ENCODE data around the gene LBHD1.
"Not testable (repeated sequence)": the region's sequence is repeated elsewhere in the genome, so short reads cannot be mapped to it uniquely, and the experiment has no call there.

LBHD1 gene

DNA sequence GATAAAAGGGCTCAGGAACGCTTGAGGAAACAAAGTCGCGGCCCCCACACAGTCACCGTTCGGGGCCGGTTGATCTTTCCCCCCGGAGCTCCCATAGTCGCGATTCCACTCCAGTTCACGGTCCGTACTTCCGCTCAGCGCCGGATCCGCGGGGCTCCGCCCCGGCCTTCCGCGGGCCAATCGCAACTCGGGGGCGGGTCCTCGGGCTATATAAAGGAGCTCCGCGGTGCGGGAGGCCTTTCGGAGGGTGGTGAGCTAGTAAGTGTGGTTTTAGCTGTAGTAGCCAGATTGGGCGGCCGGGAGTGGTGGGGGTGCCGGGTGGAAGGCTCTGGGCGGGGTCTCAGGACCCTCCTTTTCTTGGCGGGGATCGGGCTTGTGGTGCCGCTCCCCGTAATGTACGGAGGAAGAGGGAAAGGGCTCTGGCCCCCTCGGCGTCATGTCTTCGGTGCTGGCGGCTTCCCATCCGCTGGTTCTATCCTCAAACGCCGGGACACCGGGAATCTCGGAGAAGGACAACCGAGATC lies 6.9 kb downstream of the LBHD1 start, which contains the start of the genes C11orf98 and CSKMT:
Gene C11orf98, minus strand, starts transcription at position 136 of the 524 bp plus-strand sequence. Its CDS starts 41 bp downstream, at position 95.
Gene CSKMT, plus strand, starts transcription at position 238 of the 524 bp plus-strand sequence. CDS start 568 bp downstream, outside the sequence.
- no peaks in the 10 kb centered on the region for H3K9me3 ChIP-seq
- TF ChIP-seq, protein P1, sequence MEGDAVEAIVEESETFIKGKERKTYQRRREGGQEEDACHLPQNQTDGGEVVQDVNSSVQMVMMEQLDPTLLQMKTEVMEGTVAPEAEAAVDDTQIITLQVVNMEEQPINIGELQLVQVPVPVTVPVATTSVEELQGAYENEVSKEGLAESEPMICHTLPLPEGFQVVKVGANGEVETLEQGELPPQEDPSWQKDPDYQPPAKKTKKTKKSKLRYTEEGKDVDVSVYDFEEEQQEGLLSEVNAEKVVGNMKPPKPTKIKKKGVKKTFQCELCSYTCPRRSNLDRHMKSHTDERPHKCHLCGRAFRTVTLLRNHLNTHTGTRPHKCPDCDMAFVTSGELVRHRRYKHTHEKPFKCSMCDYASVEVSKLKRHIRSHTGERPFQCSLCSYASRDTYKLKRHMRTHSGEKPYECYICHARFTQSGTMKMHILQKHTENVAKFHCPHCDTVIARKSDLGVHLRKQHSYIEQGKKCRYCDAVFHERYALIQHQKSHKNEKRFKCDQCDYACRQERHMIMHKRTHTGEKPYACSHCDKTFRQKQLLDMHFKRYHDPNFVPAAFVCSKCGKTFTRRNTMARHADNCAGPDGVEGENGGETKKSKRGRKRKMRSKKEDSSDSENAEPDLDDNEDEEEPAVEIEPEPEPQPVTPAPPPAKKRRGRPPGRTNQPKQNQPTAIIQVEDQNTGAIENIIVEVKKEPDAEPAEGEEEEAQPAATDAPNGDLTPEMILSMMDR (IDR thresholded peaks at IDR 0.05) = no peak
- H3K27ac ChIP-seq = peak within 1 kb of the TSS; percentile 90
- no peaks in the 10 kb centered on the region for H3K27me3 ChIP-seq
- H3K4me3 ChIP-seq (ENCODE audit: low read depth in 1 of 2, low read length in 1 of 2) = peak within 1 kb of the TSS; percentile 76 to 96
- peaks cover 14% of the 10 kb centered on the region for H3K36me3 ChIP-seq
- peaks cover 22 to 25% of the 10 kb centered on the region in 2 experiments for H3K4me1 ChIP-seq (ENCODE audit: control insufficient read depth in 1 of 2, insufficient read depth in 1 of 2, low read depth in 1 of 2, low read length in 1 of 2)

- Histone ChIP-seq H3K9me3 (no peaks in the 10 kb centered on the region), H3K27me3 (no peaks in the 10 kb centered on the region), H3K4me3 (ENCODE audit: low read depth in 1 of 2, low read length in 1 of 2) (peak overlapping the region; percentile 76 to 96), H3K27ac (peak overlapping the region; percentile 90), H3K36me3 (peaks cover 14% of the 10 kb centered on the region), H3K4me1 (ENCODE audit: control insufficient read depth in 1 of 2, insufficient read depth in 1 of 2, low read depth in 1 of 2, low read length in 1 of 2) (peaks cover 22 to 25% of the 10 kb centered on the region in 2 experiments)
- TF ChIP-seq, protein P1 (IDR thresholded peaks at IDR 0.05) = no peak
These were observed 7.5 kb downstream of the LBHD1 start for GRCh38 chr11:62664405-62665074.

DNA sequence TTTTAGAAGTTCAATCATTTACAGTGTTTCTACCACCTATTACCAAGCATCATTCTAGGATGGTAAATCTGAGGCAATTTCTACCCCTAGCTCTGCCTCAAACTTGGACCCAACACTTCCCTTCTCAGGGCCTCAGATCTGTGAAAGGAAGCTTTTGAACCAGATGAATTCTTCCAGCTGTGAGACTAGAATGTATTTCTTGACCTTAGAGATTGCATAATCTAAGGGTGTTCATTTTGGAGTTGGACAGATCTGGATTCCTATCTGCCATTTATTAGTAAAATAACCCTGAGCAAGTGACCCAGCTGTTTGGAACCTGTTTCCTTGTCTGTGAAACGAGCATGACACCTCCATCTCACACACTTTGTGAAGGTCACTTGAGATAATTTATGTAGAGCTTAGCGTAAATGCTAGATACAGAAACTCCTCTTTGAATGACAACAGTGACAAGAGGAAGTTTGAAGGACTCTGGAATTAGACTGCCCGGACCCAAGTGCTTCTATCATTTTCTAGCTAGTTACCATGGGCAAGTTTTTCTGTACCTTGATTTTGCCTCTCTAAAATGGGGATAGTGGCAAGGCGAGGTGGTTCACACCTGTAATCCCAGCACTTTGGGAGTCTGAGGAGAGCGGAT lies 15.2 kb downstream of the LBHD1 start:
- Histone ChIP-seq H3K27ac (no peak overlapping the region), H3K4me1 (ENCODE audit: control insufficient read depth in 1 of 2, insufficient read depth in 1 of 2, low read depth in 1 of 2, low read length in 1 of 2) (peaks cover 9 to 19% of the 10 kb centered on the region in 2 experiments), H3K27me3 (no peaks in the 10 kb centered on the region), H3K4me3 (ENCODE audit: low read depth in 1 of 2, low read length in 1 of 2) (no peak overlapping the region), H3K36me3 (no peaks in the 10 kb centered on the region), H3K9me3 (no peaks in the 10 kb centered on the region)
- TF ChIP-seq, protein P1 (IDR thresholded peaks at IDR 0.05) = no peak

GRCh38 chr11:62654297-62654696 lies 17.8 kb downstream of the LBHD1 start:
- Histone ChIP-seq H3K27ac (no peak overlapping the region), H3K27me3 (no peaks in the 10 kb centered on the region), H3K9me3 (no peaks in the 10 kb centered on the region), H3K36me3 (peaks cover 6% of the 10 kb centered on the region), H3K4me3 (ENCODE audit: low read depth in 1 of 2, low read length in 1 of 2) (peak overlapping the region in 1 of 2 experiments; percentile 94), H3K4me1 (ENCODE audit: control insufficient read depth in 1 of 2, insufficient read depth in 1 of 2, low read depth in 1 of 2, low read length in 1 of 2) (peaks cover 9 to 22% of the 10 kb centered on the region in 2 experiments)
- TF ChIP-seq, protein P1 (IDR thresholded peaks at IDR 0.05) = no peak

- TF ChIP-seq, protein P1 (IDR thresholded peaks at IDR 0.05) = no peak
- Histone ChIP-seq H3K36me3 (peaks cover 18% of the 10 kb centered on the region), H3K4me1 (ENCODE audit: control insufficient read depth in 1 of 2, insufficient read depth in 1 of 2, low read depth in 1 of 2, low read length in 1 of 2) (peaks cover 9 to 22% of the 10 kb centered on the region in 2 experiments), H3K27ac (peak overlapping the region; percentile 88), H3K9me3 (no peaks in the 10 kb centered on the region), H3K27me3 (no peaks in the 10 kb centered on the region), H3K4me3 (ENCODE audit: low read depth in 1 of 2, low read length in 1 of 2) (peak overlapping the region; percentile 90 to 94)
These were observed 19.7 kb downstream of the LBHD1 start for GRCh38 chr11:62652161-62653006.

DNA sequence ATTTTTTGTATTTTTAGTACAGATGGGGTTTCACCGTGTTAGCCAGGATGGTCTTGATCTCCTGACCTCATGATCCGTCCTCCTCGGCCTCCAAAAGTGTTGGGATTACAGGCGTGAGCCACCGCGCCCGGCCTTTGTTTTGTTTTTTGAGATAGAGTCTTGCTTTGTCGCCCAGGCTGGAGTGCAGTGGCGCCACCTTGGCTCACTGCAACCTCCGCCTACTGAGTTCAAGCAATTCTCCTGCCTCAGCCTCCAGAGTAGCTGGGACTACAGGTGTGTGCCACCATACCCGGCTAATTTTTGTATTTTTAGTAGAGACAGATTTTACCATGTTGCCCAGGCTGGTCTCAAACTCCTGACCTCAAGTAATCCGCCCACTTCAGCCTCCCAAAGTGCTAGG lies 21.8 kb downstream of the LBHD1 start:
- Histone ChIP-seq H3K36me3 (peaks cover 18% of the 10 kb centered on the region), H3K4me1 (ENCODE audit: control insufficient read depth in 1 of 2, insufficient read depth in 1 of 2, low read depth in 1 of 2, low read length in 1 of 2) (peaks cover 24 to 37% of the 10 kb centered on the region in 2 experiments)
- H3K9me3 ChIP-seq; H3K27ac ChIP-seq; H3K4me3 ChIP-seq (ENCODE audit: low read depth in 1 of 2, low read length in 1 of 2); H3K27me3 ChIP-seq: not testable (repeated sequence)

All from neutrophil (primary cell).